ENCODE results near the gene BRD9.
"Not testable (repeated sequence)": the region's sequence is repeated elsewhere in the genome, so short reads cannot be mapped to it uniquely, and the experiment has no call there.

Gene BRD9

GRCh38 chr5:934381-934967 is 41.9 kb upstream of the BRD9 start:
- H3K4me3 ChIP-seq (ENCODE audit: low read depth, low read length); DNase-seq (ENCODE audit: low read depth): not testable (repeated sequence)
- peak; percentile 16; the same call in 1 of the 2 replicates for TF ChIP-seq CTCF (IDR thresholded peaks at IDR 0.05; ENCODE audit: control insufficient read depth, extremely low read depth, insufficient read depth)

GRCh38 chr5:933951-934350 is 41.4 kb upstream of the BRD9 start:
- not testable (repeated sequence) for DNase-seq (ENCODE audit: low read depth)

GRCh38 chr5:933251-933861 is 40.8 kb upstream of the BRD9 start:
- no peak for DNase-seq (ENCODE audit: low read depth)
- TF ChIP-seq CTCF (IDR thresholded peaks at IDR 0.05; ENCODE audit: control insufficient read depth, extremely low read depth, insufficient read depth): no peak
- H3K4me3 ChIP-seq (ENCODE audit: low read depth, low read length): no peak overlapping the region

More at GRCh38 chr5:933951-934350, 41.4 kb upstream of the BRD9 start:
- not testable (repeated sequence) for H3K4me3 ChIP-seq (ENCODE audit: low read depth, low read length)

GRCh38 chr5:932628-933250 is 40.1 kb upstream of the BRD9 start:
- no peak for TF ChIP-seq CTCF (IDR thresholded peaks at IDR 0.05; ENCODE audit: control insufficient read depth, extremely low read depth, insufficient read depth)
- no peak overlapping the region for H3K4me3 ChIP-seq (ENCODE audit: low read depth, low read length)
- DNase-seq (ENCODE audit: low read depth): no peak

- no peak for DNase-seq (ENCODE audit: low read depth)
- no peak for TF ChIP-seq CTCF (IDR thresholded peaks at IDR 0.05; ENCODE audit: control insufficient read depth, extremely low read depth, insufficient read depth)
Observed at GRCh38 chr5:932151-932627, 39.6 kb upstream of the BRD9 start.

GRCh38 chr5:931570-932145 is 39.1 kb upstream of the BRD9 start:
- no peak for DNase-seq (ENCODE audit: low read depth)
- no peak for TF ChIP-seq CTCF (IDR thresholded peaks at IDR 0.05; ENCODE audit: control insufficient read depth, extremely low read depth, insufficient read depth)
- H3K4me3 ChIP-seq (ENCODE audit: low read depth, low read length): no peak overlapping the region

More at GRCh38 chr5:932151-932627, 39.6 kb upstream of the BRD9 start:
- no peak overlapping the region for H3K4me3 ChIP-seq (ENCODE audit: low read depth, low read length)

- H3K4me3 ChIP-seq (ENCODE audit: low read depth, low read length): no peak overlapping the region
- no peak for TF ChIP-seq CTCF (IDR thresholded peaks at IDR 0.05; ENCODE audit: control insufficient read depth, extremely low read depth, insufficient read depth)
- no peak for DNase-seq (ENCODE audit: low read depth)
Observed at GRCh38 chr5:930866-931265, 38.3 kb upstream of the BRD9 start.

Measured in LNCaP clone FGC (cell line).